GM19467 (cell line): ENCODE results near the gene FASTKD1.
"Not testable (repeated sequence)": the region's sequence is repeated elsewhere in the genome, so short reads cannot be mapped to it uniquely, and the experiment has no call there.

ENCODE experiments used
- ATAC-seq: cut with Tn5 transposase; IDR thresholded peaks from one replicate; pipeline ENCODE4 v1.9.1; 2021; ENCODE audit warnings: mild to moderate bottlenecking, moderate library complexity; ENCODE audit not compliant: unreplicated experiment

Gene FASTKD1

DNA sequence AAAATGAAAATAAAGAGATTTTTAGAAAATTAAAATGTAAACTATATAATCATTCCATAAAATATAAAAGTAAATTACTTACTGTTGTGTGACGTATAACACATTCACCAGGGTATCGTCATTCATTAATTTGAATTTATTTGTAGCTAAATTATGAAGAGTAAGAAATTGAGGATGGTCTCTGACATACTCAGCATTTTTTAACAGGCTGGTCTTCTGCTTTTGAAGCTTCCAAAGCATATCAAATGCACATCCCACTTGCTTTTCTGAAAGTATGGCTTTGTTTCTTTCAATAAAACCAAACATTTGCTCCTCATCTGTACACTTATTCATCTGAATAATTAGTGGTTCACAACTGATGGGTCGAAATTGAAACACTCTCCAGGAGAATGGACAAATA is 2.1 kb downstream of the FASTKD1 start:
- ATAC-seq, result no peak

DNA sequence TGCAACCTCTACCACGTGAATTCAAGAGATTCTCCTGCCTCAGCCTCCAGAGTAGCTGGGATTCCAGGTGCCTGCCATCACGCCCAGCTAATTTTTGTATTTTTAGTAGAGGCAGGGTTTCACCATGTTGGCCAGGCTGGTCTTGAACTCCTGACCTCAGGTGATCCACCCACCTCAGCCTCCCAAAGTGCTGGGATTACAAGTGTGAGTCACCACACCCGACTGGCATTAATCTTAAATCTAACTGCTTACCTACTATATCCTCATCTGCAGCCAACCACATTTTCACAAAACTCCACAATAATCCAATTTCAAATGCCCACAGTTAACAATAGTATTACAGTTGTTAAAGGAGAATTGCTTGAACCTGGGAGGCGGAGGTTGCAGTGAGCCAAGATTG is 2.9 kb downstream of the FASTKD1 start:
- not testable (repeated sequence) for ATAC-seq

DNA sequence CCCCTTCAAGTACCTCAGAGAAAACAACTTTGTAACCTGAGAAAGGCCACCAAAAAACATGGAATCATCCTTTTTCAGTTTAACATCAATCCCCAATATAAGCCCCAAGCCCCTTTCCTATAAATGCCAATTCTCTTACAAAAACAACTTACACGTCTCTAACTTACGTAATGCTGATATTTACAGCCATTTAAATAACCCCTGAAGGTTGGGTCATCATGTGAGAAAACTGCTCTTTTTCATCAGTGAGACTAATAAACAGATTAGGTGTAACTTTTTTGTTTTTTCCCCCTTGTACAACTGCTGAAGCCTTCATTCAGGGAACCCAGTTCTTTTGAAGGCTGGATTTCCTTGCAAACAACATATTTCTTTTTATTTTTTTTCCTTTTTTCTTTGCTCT is 3.7 kb downstream of the FASTKD1 start:
- no peak for ATAC-seq

DNA sequence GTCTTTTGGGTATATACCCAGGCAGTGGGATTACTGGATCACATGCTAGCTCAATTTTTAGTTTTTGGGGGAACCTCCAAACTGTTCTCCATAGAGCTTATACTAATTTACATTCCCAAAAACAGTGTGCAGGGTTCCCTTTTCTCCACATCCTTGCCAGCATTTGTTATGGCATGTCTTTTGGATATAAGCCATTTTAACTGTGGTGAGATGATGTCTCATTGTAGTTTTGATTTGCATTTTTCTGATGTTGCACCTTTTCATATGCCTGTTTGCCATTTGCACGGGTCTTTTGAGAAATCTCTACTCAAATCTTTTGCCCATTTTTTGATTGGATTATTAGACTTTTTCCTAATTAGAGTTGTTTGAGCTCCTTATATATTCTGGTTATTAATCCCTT is 8.0 kb downstream of the FASTKD1 start:
- no peak for ATAC-seq

DNA sequence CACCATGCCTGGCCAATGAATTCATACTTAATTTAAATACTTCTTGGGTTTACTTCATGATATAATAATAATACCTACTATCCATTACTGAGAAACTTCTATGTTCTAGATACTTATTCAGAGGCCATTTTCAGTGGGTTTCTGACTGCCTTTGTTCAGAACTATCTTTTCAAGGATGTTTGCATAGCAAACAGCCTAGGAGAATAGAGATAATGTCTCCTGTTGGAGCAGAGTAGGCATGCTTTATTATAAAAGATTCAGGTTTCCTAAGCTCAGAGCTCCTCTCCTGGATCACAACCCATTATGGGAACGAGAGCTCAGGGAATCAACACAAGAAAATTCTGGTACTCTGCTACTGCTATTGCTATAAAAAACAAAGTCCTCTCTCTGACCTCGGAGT is 11.1 kb downstream of the FASTKD1 start:
- no peak for ATAC-seq

DNA sequence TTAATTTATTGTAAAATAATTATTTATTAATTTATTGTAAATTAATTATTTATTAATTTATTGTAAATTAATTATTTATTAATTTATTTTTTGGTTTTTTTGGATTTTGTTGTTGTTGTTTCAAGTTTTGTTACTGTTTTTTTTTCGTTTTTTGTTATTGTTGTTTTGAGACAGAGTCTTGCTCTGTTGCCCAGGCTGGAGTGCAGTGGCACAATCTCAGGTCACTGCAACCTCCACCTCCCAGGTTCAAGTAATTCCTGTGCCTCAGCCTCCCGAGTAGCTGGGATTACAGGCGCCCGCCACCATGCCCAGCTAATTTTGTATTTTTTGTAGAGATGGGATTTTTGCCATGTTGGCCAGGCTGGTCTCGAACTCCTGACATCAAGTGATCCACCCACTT is 11.6 kb downstream of the FASTKD1 start:
- not testable (repeated sequence) for ATAC-seq

DNA sequence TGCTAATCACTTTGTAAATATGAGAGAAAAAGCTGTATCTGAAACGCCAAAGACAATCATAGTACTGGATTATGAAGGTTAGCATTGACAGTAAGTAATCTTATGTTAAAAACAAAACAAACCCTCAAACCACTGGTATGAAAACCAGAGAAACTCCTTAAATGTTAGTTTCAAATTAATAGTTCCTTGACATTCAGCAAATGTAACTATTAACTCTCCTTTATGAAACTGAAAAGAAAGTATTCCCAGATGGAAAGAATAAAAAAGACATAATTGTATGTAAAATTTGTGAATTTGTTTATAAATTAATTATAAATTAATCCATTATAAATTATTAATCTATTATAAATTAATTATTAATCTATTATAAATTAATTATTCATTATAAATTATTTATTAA is 12.3 kb downstream of the FASTKD1 start:
- ATAC-seq, result no peak

DNA sequence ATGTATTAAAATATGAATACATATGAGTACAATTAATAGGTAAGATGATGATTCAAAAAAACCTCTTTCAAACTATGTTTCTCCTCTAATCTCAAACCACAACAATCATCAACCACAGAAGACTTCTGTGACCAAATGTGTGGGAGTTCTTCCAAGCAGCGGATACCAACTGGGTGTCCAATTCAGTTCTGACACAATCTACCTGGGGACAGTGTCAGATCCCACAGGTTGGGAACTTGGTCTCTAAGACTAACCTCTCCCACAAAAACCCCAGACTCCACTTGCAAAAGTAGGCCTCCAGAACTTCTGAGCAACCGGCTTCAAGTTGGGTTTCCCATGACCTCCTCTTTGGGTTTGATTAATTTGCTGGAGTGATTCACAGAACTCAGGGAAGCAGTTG is 26.9 kb downstream of the FASTKD1 start:
- no peak for ATAC-seq

DNA sequence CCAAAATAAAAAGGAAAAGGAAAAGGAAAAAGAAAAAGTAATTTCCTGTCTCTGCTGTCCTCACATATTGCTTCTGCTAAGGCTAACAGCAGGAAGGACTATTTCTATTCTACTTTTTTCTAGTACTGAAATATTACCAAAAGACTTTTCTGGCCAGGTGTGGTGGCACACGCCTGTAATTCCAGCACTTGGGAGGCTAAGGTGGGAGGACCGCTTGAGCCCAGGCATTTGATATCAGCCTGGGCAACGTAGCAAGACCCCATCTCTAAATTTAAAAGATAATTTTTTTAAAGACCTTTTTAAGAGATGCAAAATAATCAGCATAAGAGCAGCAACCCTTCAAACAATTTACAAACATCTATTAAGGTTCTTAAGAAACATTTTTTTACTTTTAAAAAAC is 31.2 kb downstream of the FASTKD1 start:
- no peak for ATAC-seq

DNA sequence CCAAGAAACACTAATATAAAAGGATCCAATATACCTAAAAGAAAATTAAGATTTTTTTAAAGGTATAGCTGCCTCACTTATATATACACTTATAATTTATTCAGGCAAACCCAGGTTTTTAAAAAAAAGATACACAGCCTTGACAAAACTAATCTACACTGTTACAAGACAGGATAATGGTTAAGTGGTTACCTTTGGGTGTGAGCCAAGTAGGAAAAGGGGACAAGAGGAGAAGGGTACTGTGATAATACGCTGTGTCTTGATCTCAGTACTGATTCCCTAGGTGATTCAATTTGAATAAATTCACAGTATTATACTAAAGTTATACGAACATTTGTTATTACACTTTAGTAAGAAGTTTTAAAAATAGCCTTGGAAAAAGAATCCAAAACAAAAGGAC is 33.5 kb downstream of the FASTKD1 start:
- no peak for ATAC-seq

DNA sequence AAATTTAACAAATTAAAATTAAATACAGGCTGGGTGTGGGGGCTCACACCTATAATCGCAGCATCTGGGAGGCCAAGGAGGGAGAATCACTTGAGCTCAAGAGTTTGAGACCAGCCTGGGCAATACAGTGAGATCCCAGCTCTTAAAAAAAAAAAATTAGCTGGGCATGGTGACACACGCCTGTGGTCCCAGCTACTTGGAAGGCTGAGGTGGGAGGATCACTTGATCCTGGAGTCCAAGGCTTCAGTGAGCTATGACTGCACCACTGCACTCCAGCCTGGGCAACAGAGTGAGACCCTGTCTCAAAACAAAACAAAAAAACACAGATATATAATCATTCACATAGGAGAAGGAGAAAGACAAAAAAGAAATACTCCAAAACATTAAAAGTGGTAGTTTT is 34.2 kb downstream of the FASTKD1 start:
- ATAC-seq, result not testable (repeated sequence)

DNA sequence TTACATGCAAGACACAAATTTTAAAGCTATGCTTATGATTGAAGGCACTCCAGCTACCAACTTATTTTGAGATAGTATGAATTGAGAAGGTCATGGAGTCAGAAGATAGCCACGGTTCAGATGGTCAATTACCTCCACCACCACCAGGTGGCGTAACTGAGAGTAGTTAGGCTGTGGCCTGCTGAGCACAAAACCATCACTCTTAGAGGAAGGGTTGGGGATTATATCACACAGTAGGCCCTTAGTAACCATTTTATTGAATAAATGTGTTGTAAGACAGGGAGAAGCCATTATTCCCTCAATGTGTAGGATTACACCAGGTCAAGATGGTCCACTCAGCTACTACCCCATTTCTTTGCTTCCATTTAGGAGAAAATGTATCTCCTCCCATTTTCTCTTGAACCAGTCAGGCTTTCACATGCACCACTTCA is 45.4 kb downstream of the FASTKD1 start:
- ATAC-seq, result peak; percentile 90

DNA sequence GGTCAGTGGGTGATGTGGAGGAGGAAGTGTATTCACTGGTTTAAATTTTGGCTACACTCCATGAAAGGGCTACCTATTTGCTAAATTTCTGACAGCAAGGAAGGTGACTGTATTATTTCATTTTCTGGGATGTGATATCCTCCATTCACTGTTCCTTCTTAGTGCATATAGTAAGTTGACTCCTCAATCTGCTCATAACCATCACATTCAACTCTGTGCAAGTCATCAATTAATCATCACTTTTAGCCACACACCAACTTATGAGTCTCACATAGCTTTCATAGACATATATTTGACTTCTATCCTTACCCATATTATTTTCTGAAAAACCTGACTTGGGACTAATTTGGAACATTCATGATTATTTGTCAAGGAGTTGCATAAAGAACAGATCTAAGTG is 47.2 kb downstream of the FASTKD1 start:
- ATAC-seq, result no peak

DNA sequence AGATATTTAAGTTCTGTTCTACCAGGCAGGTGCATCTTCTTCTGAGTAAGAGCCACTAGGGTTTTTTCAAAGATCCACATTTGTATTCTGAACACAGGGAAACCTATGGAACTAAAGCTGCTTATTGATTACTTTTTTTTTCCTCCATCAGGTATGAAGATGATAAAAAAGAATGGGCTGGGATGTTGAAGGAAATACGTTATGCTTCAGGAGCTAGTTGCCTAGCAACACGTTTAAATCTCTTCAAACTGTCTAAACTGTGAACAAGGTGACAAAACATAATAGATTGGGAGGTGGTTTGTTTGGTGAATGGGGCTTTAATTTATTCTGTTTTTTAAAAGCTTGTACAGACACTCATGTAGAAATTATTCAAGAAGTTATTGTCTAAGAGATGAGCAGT is 48.2 kb downstream of the FASTKD1 start:
- no peak for ATAC-seq

DNA sequence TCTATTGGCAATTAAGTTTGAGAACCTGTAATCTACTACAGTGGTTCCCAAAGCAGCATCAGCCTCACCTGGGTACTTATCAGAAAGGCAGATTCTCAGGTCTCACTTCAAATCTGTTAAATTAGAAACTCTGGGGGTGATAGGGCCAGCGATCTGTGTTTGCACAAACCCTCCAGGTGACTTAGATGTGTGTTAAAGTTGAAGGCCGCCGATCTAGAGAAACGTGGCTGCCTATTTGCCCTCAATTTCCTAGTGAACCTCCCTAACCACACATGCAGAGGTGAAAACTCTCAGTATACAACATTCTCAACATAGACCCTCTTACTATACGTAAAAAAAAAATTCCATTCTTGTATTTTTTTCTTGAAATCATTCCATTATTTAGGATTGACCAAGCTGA is 50.0 kb downstream of the FASTKD1 start:
- no peak for ATAC-seq

DNA sequence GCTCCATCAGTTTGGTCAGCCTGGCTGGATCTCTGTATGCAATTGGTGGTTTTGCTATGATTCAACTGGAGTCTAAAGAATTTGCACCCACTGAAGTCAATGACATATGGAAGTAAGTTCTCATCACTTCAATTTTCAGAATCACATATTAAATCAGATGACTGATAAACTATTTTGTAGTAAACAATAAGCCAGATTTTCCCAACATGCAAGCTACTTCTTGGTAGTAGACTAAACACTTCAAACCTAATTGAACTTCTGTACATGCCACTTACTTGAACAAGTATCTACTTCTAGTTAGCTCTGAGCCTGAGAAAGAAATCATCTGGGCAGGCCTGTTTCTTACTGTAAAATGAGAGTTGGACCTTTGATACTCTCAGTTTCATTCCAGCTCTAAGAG is 52.8 kb downstream of the FASTKD1 start:
- no peak for ATAC-seq

DNA sequence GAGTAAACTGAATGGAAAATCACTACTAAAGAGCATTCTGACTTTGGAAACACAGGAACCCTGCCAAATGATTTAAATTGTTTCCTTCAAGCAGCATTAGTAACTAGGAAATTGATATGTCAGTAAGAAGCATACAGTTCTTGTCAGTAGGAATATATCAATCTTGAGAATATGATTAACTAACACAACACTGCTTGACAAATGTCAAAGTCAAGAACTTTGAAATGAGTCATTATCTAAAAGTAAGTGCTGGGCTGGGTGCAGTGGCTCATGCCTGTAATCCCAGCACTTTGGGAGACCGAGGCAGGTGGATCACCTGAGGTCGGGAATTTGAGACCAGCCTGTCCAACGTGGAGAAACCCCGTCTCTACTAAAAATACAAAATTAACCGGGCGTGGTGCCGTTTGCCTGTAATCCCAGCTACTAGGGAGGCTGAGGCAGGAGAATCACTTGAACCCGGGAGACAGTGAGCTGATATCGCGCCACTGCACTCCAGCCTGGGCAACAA is 57.1 kb downstream of the FASTKD1 start:
- not testable (repeated sequence) for ATAC-seq

DNA sequence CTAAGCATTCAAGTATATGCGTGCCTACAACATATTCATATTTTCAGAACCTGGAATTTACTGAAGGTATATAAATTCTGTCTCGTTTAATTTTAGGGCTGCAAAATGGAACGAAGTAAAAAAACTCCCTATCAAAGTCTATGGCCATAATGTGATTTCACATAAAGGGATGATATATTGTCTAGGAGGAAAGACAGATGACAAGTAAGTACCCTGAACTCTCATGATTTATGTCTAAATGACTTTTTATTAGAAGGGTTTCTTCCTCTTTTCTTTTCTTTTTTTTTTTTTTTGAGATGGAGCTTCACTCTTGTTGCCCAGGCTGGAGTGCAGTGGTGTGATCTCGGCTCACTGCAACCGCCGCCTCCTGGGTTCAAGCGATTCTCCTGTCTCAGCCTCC is 58.9 kb downstream of the FASTKD1 start:
- not testable (repeated sequence) for ATAC-seq

DNA sequence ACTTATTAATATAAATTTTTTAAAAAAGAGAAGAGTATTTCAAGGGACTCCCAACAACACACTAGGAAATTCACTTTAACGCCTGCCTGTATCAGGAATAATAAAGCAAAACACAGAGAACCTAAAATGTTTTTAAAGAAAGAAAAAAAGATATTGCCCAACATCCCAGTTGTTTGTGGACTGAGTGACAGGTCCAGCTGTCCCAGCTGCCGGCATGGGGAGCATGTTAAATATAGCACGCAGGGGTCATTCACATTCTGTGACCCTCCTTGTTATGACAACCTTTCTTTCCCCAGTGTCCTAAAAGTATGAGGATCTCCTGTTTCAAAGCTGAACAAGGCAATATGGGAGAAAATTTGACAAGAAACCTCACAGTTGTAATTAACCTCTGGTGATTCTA is 59.7 kb downstream of the FASTKD1 start:
- no peak for ATAC-seq

DNA sequence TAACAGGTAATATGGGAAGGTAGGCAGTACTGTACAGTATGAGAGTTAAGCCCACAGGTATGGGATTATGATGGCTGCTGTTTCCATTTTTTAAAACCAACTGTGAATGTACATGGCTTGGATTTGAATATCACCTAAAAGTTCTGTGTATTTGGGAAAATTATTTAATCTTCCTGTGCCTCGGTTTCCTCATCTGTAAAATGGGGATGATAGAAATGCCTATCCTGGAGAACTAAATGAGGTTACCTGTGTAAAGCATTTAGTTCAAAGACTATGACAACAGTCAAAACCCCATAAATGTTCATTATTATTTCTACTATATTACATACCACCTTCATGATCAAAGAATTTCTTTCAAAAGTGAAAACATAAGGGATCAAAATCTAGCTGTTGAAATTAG is 60.6 kb downstream of the FASTKD1 start:
- no peak for ATAC-seq

DNA sequence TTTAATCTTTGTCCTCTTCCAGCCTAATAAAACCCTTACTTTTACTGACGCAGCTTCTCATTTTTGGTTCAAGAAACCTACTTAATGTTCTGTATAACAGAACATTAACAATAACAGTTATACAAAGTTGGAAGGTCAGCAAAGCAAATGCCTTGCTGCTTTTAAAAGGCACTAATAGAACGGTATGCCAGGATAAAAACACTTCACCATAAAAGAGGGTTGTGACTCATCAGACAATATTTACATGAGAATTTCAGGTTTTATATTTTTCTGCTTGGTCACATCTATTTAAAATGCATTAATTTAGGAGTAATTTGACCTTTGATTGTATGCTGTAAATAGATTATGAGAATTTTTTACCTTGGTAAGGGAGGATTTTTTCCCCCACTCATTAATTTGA is 61.1 kb downstream of the FASTKD1 start:
- ATAC-seq, result no peak

DNA sequence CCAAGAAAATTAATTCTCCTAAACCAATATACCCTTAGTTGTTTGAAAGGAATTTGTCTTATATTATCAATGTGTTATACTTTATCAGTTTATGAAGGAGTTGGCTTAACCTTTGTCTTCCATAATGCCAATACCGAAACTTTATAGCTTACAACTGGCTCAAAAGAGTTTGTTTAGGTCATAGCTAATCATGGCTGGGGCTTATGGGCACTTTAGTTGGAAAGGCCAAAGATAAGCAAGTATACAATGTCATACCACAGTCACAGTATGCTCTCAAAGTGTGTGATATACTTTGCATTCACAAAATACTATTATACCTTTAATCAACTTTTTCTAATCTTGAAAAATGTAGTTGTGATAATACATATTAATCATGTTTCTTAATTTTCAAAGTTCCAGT is 61.8 kb downstream of the FASTKD1 start:
- ATAC-seq, result no peak

DNA sequence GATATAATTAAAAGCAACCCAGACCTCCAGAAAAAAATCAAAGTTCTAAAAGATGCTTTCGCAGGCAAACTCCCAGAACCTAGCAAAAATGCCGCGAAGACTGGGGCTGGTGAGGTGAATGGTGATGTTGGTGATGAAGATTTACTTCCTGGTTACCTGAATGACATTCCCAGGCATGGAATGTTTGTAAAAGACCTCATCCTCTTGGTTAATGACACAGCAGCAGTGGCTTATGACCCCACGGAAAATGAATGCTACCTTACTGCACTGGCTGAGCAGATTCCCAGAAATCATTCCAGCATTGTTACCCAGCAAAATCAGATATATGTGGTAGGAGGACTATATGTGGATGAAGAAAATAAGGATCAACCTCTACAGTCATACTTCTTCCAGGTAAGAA is 63.2 kb downstream of the FASTKD1 start:
- no peak for ATAC-seq

DNA sequence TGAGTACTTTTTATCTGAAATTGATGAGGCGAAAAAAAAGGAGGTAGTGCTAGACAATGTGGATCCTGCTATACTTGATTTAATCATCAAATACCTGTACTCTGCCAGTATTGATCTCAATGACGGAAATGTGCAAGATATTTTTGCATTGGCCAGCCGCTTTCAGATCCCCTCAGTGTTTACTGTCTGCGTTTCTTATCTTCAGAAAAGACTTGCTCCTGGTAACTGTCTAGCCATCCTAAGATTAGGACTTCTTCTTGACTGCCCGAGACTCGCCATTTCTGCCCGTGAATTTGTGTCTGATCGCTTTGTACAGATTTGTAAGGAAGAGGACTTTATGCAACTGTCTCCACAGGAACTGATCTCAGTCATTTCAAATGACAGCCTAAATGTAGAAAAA is 63.7 kb downstream of the FASTKD1 start:
- ATAC-seq, result no peak
